ENCODE results near the gene CLPX.

Gene CLPX

GRCh38 chr15:65175511-65175910 is 9.6 kb downstream of the CLPX start:
- TF ChIP-seq, protein P1, sequence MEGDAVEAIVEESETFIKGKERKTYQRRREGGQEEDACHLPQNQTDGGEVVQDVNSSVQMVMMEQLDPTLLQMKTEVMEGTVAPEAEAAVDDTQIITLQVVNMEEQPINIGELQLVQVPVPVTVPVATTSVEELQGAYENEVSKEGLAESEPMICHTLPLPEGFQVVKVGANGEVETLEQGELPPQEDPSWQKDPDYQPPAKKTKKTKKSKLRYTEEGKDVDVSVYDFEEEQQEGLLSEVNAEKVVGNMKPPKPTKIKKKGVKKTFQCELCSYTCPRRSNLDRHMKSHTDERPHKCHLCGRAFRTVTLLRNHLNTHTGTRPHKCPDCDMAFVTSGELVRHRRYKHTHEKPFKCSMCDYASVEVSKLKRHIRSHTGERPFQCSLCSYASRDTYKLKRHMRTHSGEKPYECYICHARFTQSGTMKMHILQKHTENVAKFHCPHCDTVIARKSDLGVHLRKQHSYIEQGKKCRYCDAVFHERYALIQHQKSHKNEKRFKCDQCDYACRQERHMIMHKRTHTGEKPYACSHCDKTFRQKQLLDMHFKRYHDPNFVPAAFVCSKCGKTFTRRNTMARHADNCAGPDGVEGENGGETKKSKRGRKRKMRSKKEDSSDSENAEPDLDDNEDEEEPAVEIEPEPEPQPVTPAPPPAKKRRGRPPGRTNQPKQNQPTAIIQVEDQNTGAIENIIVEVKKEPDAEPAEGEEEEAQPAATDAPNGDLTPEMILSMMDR (IDR thresholded peaks at IDR 0.05; ENCODE audit: borderline replicate concordance, control extremely low read depth, extremely low read depth, insufficient read depth, missing control alignments) = no peak
- no peak for DNase-seq (ENCODE audit: low spot score)
- in situ Hi-C loops (cut with MboI; ENCODE audit: low sequenced_read_pairs, unreplicated experiment) = loop anchor here (25.0 kb wide), 1 partner anchor 112 kb away; the partner anchor contains the start of genes PARP16 and RNU5A-1

DNA sequence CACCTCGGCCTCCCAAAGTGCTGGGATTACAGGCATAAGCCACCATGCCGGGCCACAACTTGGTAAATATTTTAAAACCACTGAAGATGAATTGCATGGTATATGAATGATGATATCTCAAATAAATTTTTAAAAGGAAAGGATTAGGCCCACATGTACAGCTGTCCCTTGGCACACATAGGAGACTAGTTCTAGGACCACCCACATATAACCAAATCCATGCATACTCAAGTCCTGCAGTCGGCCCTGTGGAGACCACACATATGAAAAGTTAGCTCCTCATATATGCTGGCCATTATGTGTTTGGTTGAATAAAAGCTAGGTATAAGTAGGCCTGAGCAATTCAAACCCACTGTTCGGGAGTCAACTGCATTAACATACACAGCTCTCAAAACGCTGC is 10.6 kb downstream of the CLPX start:
- TF ChIP-seq, protein P1 (IDR thresholded peaks at IDR 0.05; ENCODE audit: borderline replicate concordance, control extremely low read depth, extremely low read depth, insufficient read depth, missing control alignments) = no peak
- no peak for DNase-seq (ENCODE audit: low spot score)
- in situ Hi-C loops (cut with MboI; ENCODE audit: low sequenced_read_pairs, unreplicated experiment) = no loop called here

- in situ Hi-C loops (cut with MboI; ENCODE audit: low sequenced_read_pairs, unreplicated experiment) = no loop called here
- TF ChIP-seq, protein P1 (IDR thresholded peaks at IDR 0.05; ENCODE audit: borderline replicate concordance, control extremely low read depth, extremely low read depth, insufficient read depth, missing control alignments) = no peak
- no peak for DNase-seq (ENCODE audit: low spot score)
Measured at GRCh38 chr15:65172531-65172930, 12.6 kb downstream of the CLPX start.

DNA sequence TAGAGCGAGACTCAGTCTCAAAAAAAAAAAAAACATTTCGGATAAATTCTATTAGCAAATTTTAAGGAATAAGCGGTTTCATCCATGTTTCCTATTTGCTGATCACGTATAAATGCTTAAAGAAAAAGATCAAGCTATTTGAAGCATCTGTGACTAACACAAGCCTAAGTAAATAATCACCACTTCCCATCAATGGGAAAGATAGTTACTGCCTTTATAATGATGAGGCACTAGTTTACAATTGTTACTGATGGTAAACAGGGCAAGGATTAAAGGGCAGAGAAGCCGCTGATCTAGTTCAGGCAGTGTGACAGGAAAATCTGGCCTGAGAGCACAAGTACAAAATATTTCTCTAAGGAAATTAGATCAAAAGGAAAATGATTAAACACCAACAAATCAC is 13.7 kb downstream of the CLPX start:
- no peak for DNase-seq (ENCODE audit: low spot score)
- TF ChIP-seq, protein P1 (IDR thresholded peaks at IDR 0.05; ENCODE audit: borderline replicate concordance, control extremely low read depth, extremely low read depth, insufficient read depth, missing control alignments) = no peak
- in situ Hi-C loops (cut with MboI; ENCODE audit: low sequenced_read_pairs, unreplicated experiment) = no loop called here

GRCh38 chr15:65165875-65166274 is 19.3 kb downstream of the CLPX start:
- no peak for DNase-seq (ENCODE audit: low spot score)
- in situ Hi-C loops (cut with MboI; ENCODE audit: low sequenced_read_pairs, unreplicated experiment) = no loop called here
- TF ChIP-seq, protein P1 (IDR thresholded peaks at IDR 0.05; ENCODE audit: borderline replicate concordance, control extremely low read depth, extremely low read depth, insufficient read depth, missing control alignments) = no peak

DNA sequence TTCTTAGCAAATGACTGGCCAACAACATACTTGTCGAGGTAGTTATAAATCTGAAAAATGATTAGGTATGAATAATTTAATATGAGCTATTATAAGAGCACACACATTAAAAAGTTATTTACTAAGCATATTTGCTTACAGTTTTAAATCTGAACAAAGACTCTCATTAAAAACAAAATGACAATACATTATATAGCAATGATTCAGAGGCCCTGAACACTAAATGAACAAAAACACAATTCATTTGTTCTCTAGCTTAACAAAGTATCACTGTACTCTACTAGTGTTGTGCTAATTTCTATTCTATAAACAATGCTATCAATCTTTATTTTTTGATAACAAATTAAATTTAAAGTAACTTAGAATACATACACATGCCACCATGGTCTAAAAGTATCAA is 21.0 kb downstream of the CLPX start:
- TF ChIP-seq, protein P1 (IDR thresholded peaks at IDR 0.05; ENCODE audit: borderline replicate concordance, control extremely low read depth, extremely low read depth, insufficient read depth, missing control alignments) = no peak
- DNase-seq (ENCODE audit: low spot score) = no peak
- in situ Hi-C loops (cut with MboI; ENCODE audit: low sequenced_read_pairs, unreplicated experiment) = no loop called here

DNA sequence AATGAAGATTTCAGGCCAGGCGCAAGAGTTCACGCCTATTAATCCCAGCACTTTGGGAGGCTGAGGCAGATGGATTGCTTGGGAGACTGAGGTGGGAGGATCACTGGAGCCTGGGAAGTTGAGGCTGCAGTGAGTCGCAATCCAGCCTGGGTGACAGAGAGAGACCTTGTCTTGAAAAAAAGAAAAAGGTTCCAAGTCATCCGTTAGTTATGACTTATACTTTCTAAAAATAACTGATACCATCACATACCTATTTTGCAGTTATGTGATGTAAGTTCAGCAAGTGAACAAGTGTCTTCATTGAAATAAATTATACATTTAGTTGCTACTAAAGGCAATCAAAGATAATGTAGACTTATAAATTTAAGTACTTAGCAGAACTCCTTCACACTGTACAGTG is 22.1 kb downstream of the CLPX start:
- TF ChIP-seq, protein P1 (IDR thresholded peaks at IDR 0.05; ENCODE audit: borderline replicate concordance, control extremely low read depth, extremely low read depth, insufficient read depth, missing control alignments) = no peak
- in situ Hi-C loops (cut with MboI; ENCODE audit: low sequenced_read_pairs, unreplicated experiment) = no loop called here
- DNase-seq (ENCODE audit: low spot score) = no peak

Measured in GM13976 (cell line).